NT2/D1 (cell line): ENCODE measurements around the gene MTHFSD.

ENCODE experiments used
- YY1 ChIP-seq: IDR thresholded peaks from 2 replicates; pipeline ENCODE4 v1.6.1; 2011; ENCODE audit not compliant: insufficient read length, insufficient read depth
- ZNF274 ChIP-seq: IDR thresholded peaks from 2 replicates; pipeline ENCODE4 v1.6.1; 2011; ENCODE audit warnings: mild to moderate bottlenecking, low read depth, low read length

DNA sequence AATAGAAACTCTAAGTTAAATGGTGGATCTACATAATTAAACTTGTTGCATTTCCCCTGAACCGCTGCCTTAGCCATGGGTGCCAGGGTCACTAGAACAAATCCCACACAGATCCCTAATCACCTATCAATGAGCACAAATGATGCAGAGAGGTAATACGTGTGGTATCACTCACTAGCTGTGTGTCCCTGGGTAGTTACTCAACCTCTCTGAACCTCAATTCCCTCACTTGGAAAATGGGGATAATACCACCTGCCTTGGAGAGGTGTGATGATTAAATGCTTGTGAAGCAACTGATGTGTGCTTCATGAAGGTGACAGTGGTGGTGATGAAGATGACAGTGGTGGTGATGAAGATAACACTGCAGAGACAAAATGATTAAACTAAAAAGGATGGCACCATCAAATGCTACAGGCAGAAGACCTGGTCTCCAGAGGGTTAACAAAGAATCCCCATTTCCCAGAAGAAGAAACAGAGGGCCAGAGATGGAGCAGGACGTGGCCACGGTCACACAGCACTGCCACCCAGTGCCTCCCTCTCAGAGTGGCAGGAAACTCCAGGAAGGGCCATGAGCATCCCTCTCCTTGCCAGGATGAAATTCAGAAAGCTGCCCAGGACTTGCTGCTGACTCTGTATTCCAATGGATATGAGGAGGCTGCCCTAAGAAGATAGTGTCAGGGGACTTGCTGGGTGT is 62.6 kb downstream of the MTHFSD start:
- TF ChIP-seq YY1 (no peak), ZNF274 (no peak)
